ENCODE measurements around the gene MUC13.
A peak's percentile ranks its signal among the peaks of the same experiment; 100 is the strongest.

DNA sequence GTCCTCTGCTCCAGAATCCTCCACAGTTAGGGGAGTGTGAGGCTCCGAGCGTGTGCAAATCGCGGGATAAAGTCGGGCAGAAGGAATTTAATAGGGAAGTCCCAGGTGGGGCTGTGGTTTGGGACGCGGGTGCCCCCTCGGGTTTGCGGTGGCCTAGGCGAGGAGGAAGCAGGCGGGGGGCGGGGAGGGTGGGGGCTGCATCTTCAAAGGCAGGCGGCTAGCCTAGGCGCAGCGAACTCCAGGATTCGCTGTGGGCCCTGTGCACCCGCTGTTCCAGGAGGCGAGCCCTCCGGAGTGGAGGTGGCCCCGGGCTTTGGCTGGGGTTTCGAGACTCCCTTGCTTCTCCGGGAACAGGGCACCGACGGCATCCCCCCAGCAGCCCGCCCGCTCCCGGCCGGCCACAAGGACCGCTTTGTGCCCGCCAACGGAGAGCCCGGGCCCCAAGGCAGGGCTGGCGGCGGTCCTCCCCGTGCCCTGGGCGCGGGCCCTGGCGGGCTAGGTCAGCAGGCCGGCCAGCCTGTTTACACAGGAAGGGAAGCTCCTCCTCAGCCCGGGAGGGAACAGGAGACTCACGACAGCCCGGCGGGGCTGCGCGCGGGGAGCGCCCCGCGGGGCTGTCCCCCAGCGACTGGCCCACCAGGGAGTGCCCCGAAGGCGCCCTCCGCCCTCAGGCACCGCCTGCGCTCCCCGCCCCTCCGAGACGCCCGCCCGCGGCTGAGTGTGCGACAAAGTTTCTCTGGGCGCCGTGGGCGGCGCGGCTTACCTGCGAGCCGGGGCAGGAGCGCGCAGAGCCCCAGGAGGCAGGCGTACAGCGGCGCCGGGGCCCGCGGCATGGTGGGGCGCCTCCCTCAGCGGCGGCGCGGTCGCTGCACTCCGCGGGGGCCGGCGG lies 48.1 kb downstream of the MUC13 start:
- TF ChIP-seq, protein P1, sequence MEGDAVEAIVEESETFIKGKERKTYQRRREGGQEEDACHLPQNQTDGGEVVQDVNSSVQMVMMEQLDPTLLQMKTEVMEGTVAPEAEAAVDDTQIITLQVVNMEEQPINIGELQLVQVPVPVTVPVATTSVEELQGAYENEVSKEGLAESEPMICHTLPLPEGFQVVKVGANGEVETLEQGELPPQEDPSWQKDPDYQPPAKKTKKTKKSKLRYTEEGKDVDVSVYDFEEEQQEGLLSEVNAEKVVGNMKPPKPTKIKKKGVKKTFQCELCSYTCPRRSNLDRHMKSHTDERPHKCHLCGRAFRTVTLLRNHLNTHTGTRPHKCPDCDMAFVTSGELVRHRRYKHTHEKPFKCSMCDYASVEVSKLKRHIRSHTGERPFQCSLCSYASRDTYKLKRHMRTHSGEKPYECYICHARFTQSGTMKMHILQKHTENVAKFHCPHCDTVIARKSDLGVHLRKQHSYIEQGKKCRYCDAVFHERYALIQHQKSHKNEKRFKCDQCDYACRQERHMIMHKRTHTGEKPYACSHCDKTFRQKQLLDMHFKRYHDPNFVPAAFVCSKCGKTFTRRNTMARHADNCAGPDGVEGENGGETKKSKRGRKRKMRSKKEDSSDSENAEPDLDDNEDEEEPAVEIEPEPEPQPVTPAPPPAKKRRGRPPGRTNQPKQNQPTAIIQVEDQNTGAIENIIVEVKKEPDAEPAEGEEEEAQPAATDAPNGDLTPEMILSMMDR (IDR thresholded peaks at IDR 0.05) = no peak
- peak; percentile 63 for TF ChIP-seq POLR2A (IDR thresholded peaks at IDR 0.05)

Data from transverse colon (tissue), 3 donors.